ENCODE results near the gene DOCK3.
"Not testable (repeated sequence)": the region's sequence is repeated elsewhere in the genome, so short reads cannot be mapped to it uniquely, and the experiment has no call there.

The DOCK3 gene

GRCh38 chr3:51123531-51123930 lies 448.8 kb downstream of the DOCK3 start:
- H3K4me3 ChIP-seq (ENCODE audit: low read depth, low read length) = no peak overlapping the region
- DNase-seq (ENCODE audit: low read depth) = no peak
- TF ChIP-seq CTCF (IDR thresholded peaks at IDR 0.05; ENCODE audit: insufficient read depth, low read depth, low read length, missing control alignments) = no peak

GRCh38 chr3:51131607-51132006 lies 456.9 kb downstream of the DOCK3 start:
- DNase-seq (ENCODE audit: low read depth); H3K4me3 ChIP-seq (ENCODE audit: low read depth, low read length): not testable (repeated sequence)

GRCh38 chr3:51137715-51138114 lies 463.0 kb downstream of the DOCK3 start:
- TF ChIP-seq CTCF (IDR thresholded peaks at IDR 0.05; ENCODE audit: insufficient read depth, low read depth, low read length, missing control alignments) = no peak
- DNase-seq (ENCODE audit: low read depth) = no peak
- no peak overlapping the region for H3K4me3 ChIP-seq (ENCODE audit: low read depth, low read length)

GRCh38 chr3:51139616-51140015 lies 464.9 kb downstream of the DOCK3 start:
- no peak for TF ChIP-seq CTCF (IDR thresholded peaks at IDR 0.05; ENCODE audit: insufficient read depth, low read depth, low read length, missing control alignments)
- DNase-seq (ENCODE audit: low read depth) = no peak
- no peak overlapping the region for H3K4me3 ChIP-seq (ENCODE audit: low read depth, low read length)

- no peak for TF ChIP-seq CTCF (IDR thresholded peaks at IDR 0.05; ENCODE audit: insufficient read depth, low read depth, low read length, missing control alignments)
- H3K4me3 ChIP-seq (ENCODE audit: low read depth, low read length) = no peak overlapping the region
Measured at GRCh38 chr3:51141573-51141972, 466.8 kb downstream of the DOCK3 start.

GRCh38 chr3:51145811-51146585 lies 471.3 kb downstream of the DOCK3 start:
- no peak for TF ChIP-seq CTCF (IDR thresholded peaks at IDR 0.05; ENCODE audit: insufficient read depth, low read depth, low read length, missing control alignments)
- no peak for DNase-seq (ENCODE audit: low read depth)
- no peak overlapping the region for H3K4me3 ChIP-seq (ENCODE audit: low read depth, low read length)

More at GRCh38 chr3:51141573-51141972, 466.8 kb downstream of the DOCK3 start:
- DNase-seq (ENCODE audit: low read depth) = no peak

GRCh38 chr3:51146781-51147180 lies 472.1 kb downstream of the DOCK3 start:
- DNase-seq (ENCODE audit: low read depth) = no peak
- no peak for TF ChIP-seq CTCF (IDR thresholded peaks at IDR 0.05; ENCODE audit: insufficient read depth, low read depth, low read length, missing control alignments)
- no peak overlapping the region for H3K4me3 ChIP-seq (ENCODE audit: low read depth, low read length)
